ENCODE results near the gene ANKRD18A. TPM values are rescaled to one million over a fixed set of nuclear protein-coding genes. Genes with fewer than 3 reads are reported as not detected.
"Not testable (repeated sequence)": the region's sequence is repeated elsewhere in the genome, so short reads cannot be mapped to it uniquely, and the experiment has no call there.

The ANKRD18A gene
- total RNA-seq, 1 experiment from 2014 or later, result 14.4 TPM

DNA sequence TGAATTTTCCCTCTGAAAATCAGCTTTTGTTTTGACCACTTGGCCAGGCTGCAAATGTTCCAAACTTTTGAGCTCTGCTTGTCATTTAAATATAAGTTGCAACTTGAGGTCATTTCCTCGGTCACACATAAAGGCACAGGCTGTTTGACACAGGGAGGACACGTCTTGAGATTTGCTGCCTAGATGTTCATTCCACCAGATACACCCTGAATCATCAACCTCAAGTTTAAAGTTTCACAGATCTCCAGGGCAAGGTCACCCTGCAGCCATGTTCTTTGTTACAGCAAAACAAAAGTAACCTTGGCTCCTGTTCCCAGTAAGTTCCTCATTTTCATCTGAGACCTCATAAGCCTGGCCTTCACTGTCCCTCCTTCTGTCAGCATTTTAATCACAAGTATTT lies 59.3 kb downstream of the ANKRD18A start:
- H3K27ac ChIP-seq (ENCODE audit: insufficient read length, low read depth, low read length); H3K56ac ChIP-seq (ENCODE audit: insufficient read length, low read depth, low read length); H3K4me1 ChIP-seq (ENCODE audit: insufficient read depth, low read length); H3K36me3 Mint-ChIP-seq (ENCODE audit: insufficient read depth in 1 of 3, low read depth in 3 of 3); H3K14ac ChIP-seq (ENCODE audit: insufficient read depth, low read length); H3T11ph ChIP-seq (ENCODE audit: low read length); DNase-seq; H3K4me3 Mint-ChIP-seq; H2BK120ac ChIP-seq (ENCODE audit: low read depth, low read length, poor library complexity, severe bottlenecking); H3K4ac ChIP-seq (ENCODE audit: low read depth, low read length); H3K9me3 Mint-ChIP-seq; H2BK15ac ChIP-seq (ENCODE audit: low read depth, low read length); H2AFZ ChIP-seq (ENCODE audit: low read length); H3K23ac ChIP-seq (ENCODE audit: insufficient read length, low read depth, low read length); H3K4me2 ChIP-seq (ENCODE audit: insufficient read depth, insufficient read length, low read length); H2AK5ac ChIP-seq (ENCODE audit: insufficient read length, low read length); H4K8ac ChIP-seq (replicated peaks; ENCODE audit: insufficient read length, low read depth, low read length); H3K23me2 ChIP-seq (ENCODE audit: insufficient read length, low read depth, low read length, poor library complexity, severe bottlenecking); H3K18ac ChIP-seq (ENCODE audit: insufficient read length, low read depth, low read length); H4K5ac ChIP-seq (ENCODE audit: insufficient read length, low read depth, low read length); H3K27me3 Mint-ChIP-seq (ENCODE audit: low read depth); H2BK20ac ChIP-seq (ENCODE audit: low read depth, low read length, poor library complexity, severe bottlenecking); H3K9ac ChIP-seq (ENCODE audit: extremely low read depth, insufficient read length, low read length); H4K20me1 ChIP-seq (ENCODE audit: control insufficient read depth, insufficient read depth, insufficient read length); H3K79me2 ChIP-seq (ENCODE audit: insufficient read depth, low read length); H2BK5ac ChIP-seq (ENCODE audit: insufficient read length, low read length); H3K9me3 ChIP-seq (ENCODE audit: control insufficient read depth, low read depth, low read length); H2BK12ac ChIP-seq (ENCODE audit: insufficient read length, low read depth, low read length); H4K91ac ChIP-seq (ENCODE audit: insufficient read length, low read depth, low read length); H3K27me3 ChIP-seq (ENCODE audit: insufficient read depth, low read length); H3K27ac Mint-ChIP-seq; H3K79me1 ChIP-seq (ENCODE audit: insufficient read depth, low read depth, low read length, poor library complexity, severe bottlenecking): not testable (repeated sequence)
- WGBS (ENCODE audit: extremely low coverage, insufficient read length, low lambda C conversion rate), result no CpG with 5 or more reads among the region's 2 CpGs
- peaks cover 30 to 35% of the 10 kb centered on the region in 2 experiments for H3K4me1 Mint-ChIP-seq

DNA sequence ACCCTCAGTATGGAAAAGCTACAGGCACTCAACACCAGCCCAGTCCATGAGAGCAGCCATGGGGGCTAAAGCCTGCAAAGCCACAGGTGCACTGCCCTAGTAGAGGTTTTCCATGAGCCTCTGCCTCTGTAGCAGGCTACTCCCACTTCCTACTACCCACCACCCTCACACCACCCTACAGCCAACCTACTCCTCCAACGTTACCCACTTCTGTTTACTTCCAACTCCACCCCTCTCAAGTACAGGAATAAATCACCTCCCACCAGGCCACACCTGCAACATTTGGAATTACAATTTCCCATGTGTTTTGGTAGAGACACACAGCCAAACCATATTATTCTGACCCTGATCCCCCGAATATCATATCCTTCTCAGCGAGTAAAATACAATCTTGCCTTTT lies 61.2 kb downstream of the ANKRD18A start:
- H3K9ac ChIP-seq (ENCODE audit: extremely low read depth, insufficient read length, low read length); H3K14ac ChIP-seq (ENCODE audit: insufficient read depth, low read length); H3K27ac Mint-ChIP-seq; H2BK120ac ChIP-seq (ENCODE audit: low read depth, low read length, poor library complexity, severe bottlenecking); H3K27me3 ChIP-seq (ENCODE audit: insufficient read depth, low read length); H4K20me1 ChIP-seq (ENCODE audit: control insufficient read depth, insufficient read depth, insufficient read length); H3K27ac ChIP-seq (ENCODE audit: insufficient read length, low read depth, low read length); H2BK20ac ChIP-seq (ENCODE audit: low read depth, low read length, poor library complexity, severe bottlenecking); H3K27me3 Mint-ChIP-seq (ENCODE audit: low read depth); H3K79me1 ChIP-seq (ENCODE audit: insufficient read depth, low read depth, low read length, poor library complexity, severe bottlenecking); H3K23ac ChIP-seq (ENCODE audit: insufficient read length, low read depth, low read length); H3K9me3 ChIP-seq (ENCODE audit: control insufficient read depth, low read depth, low read length); H3T11ph ChIP-seq (ENCODE audit: low read length); H2BK5ac ChIP-seq (ENCODE audit: insufficient read length, low read length); H3K23me2 ChIP-seq (ENCODE audit: insufficient read length, low read depth, low read length, poor library complexity, severe bottlenecking); H4K8ac ChIP-seq (replicated peaks; ENCODE audit: insufficient read length, low read depth, low read length); H3K36me3 Mint-ChIP-seq (ENCODE audit: insufficient read depth in 1 of 3, low read depth in 3 of 3); H2BK15ac ChIP-seq (ENCODE audit: low read depth, low read length); H3K79me2 ChIP-seq (ENCODE audit: insufficient read depth, low read length); H3K4me1 ChIP-seq (ENCODE audit: insufficient read depth, low read length); H3K9me3 Mint-ChIP-seq; H2BK12ac ChIP-seq (ENCODE audit: insufficient read length, low read depth, low read length); H3K56ac ChIP-seq (ENCODE audit: insufficient read length, low read depth, low read length); H2AFZ ChIP-seq (ENCODE audit: low read length); H4K5ac ChIP-seq (ENCODE audit: insufficient read length, low read depth, low read length); H3K4me2 ChIP-seq (ENCODE audit: insufficient read depth, insufficient read length, low read length); H4K91ac ChIP-seq (ENCODE audit: insufficient read length, low read depth, low read length); H3K18ac ChIP-seq (ENCODE audit: insufficient read length, low read depth, low read length); H3K4ac ChIP-seq (ENCODE audit: low read depth, low read length); H2AK5ac ChIP-seq (ENCODE audit: insufficient read length, low read length); DNase-seq; H3K4me3 Mint-ChIP-seq: not testable (repeated sequence)
- WGBS (ENCODE audit: extremely low coverage, insufficient read length, low lambda C conversion rate), result no CpG with 5 or more reads among the region's 3 CpGs
- H3K4me1 Mint-ChIP-seq, result peaks cover 30 to 35% of the 10 kb centered on the region in 2 experiments

All from H9 (cell line).